PFSK-1 (cell line): ENCODE measurements around the gene SEMA3A.

ENCODE experiments used
- POLR2AphosphoS5 ChIP-seq: IDR thresholded peaks from 2 replicates; pipeline ENCODE4 v1.6.1; 2012; ENCODE audit warnings: low read depth, mild to moderate bottlenecking, control low read depth, low read length, moderate library complexity
- SIN3A ChIP-seq: IDR thresholded peaks from 2 replicates; pipeline ENCODE4 v1.6.1; 2012; ENCODE audit warnings: mild to moderate bottlenecking, low read length, moderate library complexity, borderline replicate concordance; ENCODE audit not compliant: insufficient read depth
- TF ChIP-seq, protein P1 (sequence below), 2 experiments: IDR thresholded peaks; 2 replicates each; pipeline versions ENCODE4 v1.6.1 to v1.8.0; 2011 to 2012; ENCODE audit warnings: low read depth in 2 of 2, low read length in 2 of 2, control low read depth in 1 of 2, inconsistent platforms in 1 of 2, mild to moderate bottlenecking in 1 of 2, moderate library complexity in 1 of 2; ENCODE audit not compliant: insufficient read depth in 1 of 2

DNA sequence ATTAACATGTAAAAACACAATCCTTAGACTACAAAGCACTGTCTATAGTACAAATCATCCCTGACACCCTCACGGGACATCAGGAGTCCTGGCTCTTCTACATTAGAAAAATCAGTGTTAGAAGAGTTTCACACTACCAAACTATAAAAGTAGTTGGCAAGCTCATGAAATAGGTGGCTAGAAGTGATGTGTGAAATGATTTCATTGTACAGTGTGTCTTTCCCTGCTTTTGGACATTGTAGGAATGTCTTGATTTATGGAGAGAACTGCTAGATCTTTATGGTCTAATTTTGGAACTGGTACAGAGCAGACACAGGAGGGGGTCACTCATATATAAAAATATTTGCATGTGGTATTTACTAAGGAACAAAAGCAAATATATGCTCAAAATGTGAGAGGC, 33.2 kb downstream of the SEMA3A start:
- TF ChIP-seq, protein P1, sequence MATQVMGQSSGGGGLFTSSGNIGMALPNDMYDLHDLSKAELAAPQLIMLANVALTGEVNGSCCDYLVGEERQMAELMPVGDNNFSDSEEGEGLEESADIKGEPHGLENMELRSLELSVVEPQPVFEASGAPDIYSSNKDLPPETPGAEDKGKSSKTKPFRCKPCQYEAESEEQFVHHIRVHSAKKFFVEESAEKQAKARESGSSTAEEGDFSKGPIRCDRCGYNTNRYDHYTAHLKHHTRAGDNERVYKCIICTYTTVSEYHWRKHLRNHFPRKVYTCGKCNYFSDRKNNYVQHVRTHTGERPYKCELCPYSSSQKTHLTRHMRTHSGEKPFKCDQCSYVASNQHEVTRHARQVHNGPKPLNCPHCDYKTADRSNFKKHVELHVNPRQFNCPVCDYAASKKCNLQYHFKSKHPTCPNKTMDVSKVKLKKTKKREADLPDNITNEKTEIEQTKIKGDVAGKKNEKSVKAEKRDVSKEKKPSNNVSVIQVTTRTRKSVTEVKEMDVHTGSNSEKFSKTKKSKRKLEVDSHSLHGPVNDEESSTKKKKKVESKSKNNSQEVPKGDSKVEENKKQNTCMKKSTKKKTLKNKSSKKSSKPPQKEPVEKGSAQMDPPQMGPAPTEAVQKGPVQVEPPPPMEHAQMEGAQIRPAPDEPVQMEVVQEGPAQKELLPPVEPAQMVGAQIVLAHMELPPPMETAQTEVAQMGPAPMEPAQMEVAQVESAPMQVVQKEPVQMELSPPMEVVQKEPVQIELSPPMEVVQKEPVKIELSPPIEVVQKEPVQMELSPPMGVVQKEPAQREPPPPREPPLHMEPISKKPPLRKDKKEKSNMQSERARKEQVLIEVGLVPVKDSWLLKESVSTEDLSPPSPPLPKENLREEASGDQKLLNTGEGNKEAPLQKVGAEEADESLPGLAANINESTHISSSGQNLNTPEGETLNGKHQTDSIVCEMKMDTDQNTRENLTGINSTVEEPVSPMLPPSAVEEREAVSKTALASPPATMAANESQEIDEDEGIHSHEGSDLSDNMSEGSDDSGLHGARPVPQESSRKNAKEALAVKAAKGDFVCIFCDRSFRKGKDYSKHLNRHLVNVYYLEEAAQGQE (IDR thresholded peaks at IDR 0.05; ENCODE audit: insufficient read depth in 1 of 2, low read depth in 2 of 2, low read length in 2 of 2): no peak
- TF ChIP-seq POLR2AphosphoS5 (no peak), SIN3A (no peak)
